B cell (primary cell): ENCODE data around the gene SPATA2L. TPM values are rescaled to one million over a fixed set of nuclear protein-coding genes. Genes with fewer than 3 reads are reported as not detected.

Experiments
- ATAC-seq: fragments of 200-7000 bp; cut with Tn5 transposase; one replicate; pipeline ENCODE4 v1.10.0; 2021; ENCODE audit warnings: low read depth, mild to moderate bottlenecking, moderate number of reproducible peaks, moderate library complexity
- CTCF ChIA-PET: fragments of 350-600 bp; sonication (Branson Sonifier 250); formaldehyde crosslinking; loops from one replicate; lab custom pipeline; 2021; ENCODE audit warnings: antibody characterized with exemption, inconsistent platforms; lab: Charles Lee
- POLR2A ChIA-PET: fragments of 350-600 bp; sonication (Branson Sonifier 250); formaldehyde crosslinking; loops from one replicate; lab custom pipeline; 2021; ENCODE audit warnings: antibody characterized with exemption; lab: Charles Lee
- DNase-seq: peaks from one replicate; pipeline ENCODE4 v3.0.0; 2013
- H2AFZ ChIP-seq: 2 replicates; pipeline ENCODE4 v1.6.1; 2012; ENCODE audit warnings: mild to moderate bottlenecking, low read depth, low read length; ENCODE audit not compliant: insufficient read depth, poor library complexity, severe bottlenecking
- H3K27ac ChIP-seq, 2 donors: 1 replicate in 1 of 2; 2 replicates in 1 of 2; pipeline ENCODE4 v1.5.1; 2012 to 2013; ENCODE audit warnings: low read length in 2 of 2, mild to moderate bottlenecking in 2 of 2, moderate library complexity in 1 of 2
- H3K27me3 ChIP-seq, 4 experiments: fragments of 200-600 bp in 1 of 4; sonication (generic) in 1 of 4; replicated peaks in 1 of 4; 1 replicate in 2 of 4; 2 replicates in 2 of 4; pipeline versions ENCODE4 v1.6.1 to v1.7.0; 2013 to 2016; ENCODE audit warnings: low read length in 3 of 4, mild to moderate bottlenecking in 2 of 4, mixed read lengths in 1 of 4, moderate library complexity in 1 of 4; ENCODE audit not compliant: insufficient read depth in 4 of 4, control insufficient read depth in 3 of 4; ENCODE audit errors: control extremely low read depth in 1 of 4
- H3K36me3 ChIP-seq, 2 experiments: replicated peaks in 1 of 2; 1 replicate in 1 of 2; 2 replicates in 1 of 2; pipeline versions ENCODE4 v1.6.1 to v1.7.1; 2013; ENCODE audit warnings: low read length in 1 of 2; ENCODE audit not compliant: insufficient read depth in 2 of 2, control insufficient read depth in 1 of 2; ENCODE audit errors: control extremely low read depth in 1 of 2, extremely low read depth in 1 of 2
- H3K4me1 ChIP-seq, 2 donors: fragments of 200-600 bp in 1 of 2; sonication (generic) in 1 of 2; 1 replicate in 1 of 2; 2 replicates in 1 of 2; pipeline versions ENCODE4 v1.5.1 to v1.6.1; 2013 to 2017; ENCODE audit warnings: low read length in 2 of 2; ENCODE audit not compliant: control insufficient read depth in 2 of 2, insufficient read depth in 2 of 2
- H3K4me2 ChIP-seq: replicated peaks from 2 replicates; pipeline ENCODE3; 2012; ENCODE audit warnings: mild to moderate bottlenecking, low read depth, low read length; ENCODE audit not compliant: poor library complexity, severe bottlenecking
- H3K4me3 ChIP-seq, 5 experiments: fragments of 200-600 bp in 1 of 5; sonication (generic) in 1 of 5; 1 replicate in 3 of 5; 2 replicates in 2 of 5; pipeline versions ENCODE4 v1.5.1 to v1.7.0; 2011 to 2016; ENCODE audit warnings: low read length in 4 of 5, mild to moderate bottlenecking in 4 of 5, low read depth in 2 of 5, control low read depth in 1 of 5, moderate library complexity in 1 of 5; ENCODE audit not compliant: insufficient read depth in 1 of 5; ENCODE audit errors: control extremely low read depth in 1 of 5, extremely low read depth in 1 of 5
- H3K79me2 ChIP-seq: fragments of 200-600 bp; sonication (generic); one replicate; pipeline ENCODE4 v1.6.0; 2016; ENCODE audit warnings: low read length; ENCODE audit not compliant: control insufficient read depth, insufficient read depth
- H3K9ac ChIP-seq: fragments of 200-600 bp; sonication (generic); 2 replicates; pipeline ENCODE4 v1.6.1; 2017; ENCODE audit warnings: mild to moderate bottlenecking, low read length, moderate library complexity
- H3K9me3 ChIP-seq, 3 donors: one replicate each; pipeline versions ENCODE4 v1.6.1 to v1.7.1; 2013; ENCODE audit warnings: low read length in 2 of 3; ENCODE audit not compliant: control insufficient read depth in 2 of 3, insufficient read depth in 1 of 3; ENCODE audit errors: control extremely low read depth in 1 of 3
- H4K20me1 ChIP-seq: 2 replicates; pipeline ENCODE4 v1.6.0; 2012; ENCODE audit warnings: mild to moderate bottlenecking, low read length; ENCODE audit not compliant: insufficient read depth, control insufficient read depth, poor library complexity, severe bottlenecking
- H3K27ac Mint-ChIP-seq: one replicate; pipeline ENCODE4 v1.8.0; 2021; ENCODE audit warnings: mixed read lengths
- H3K27me3 Mint-ChIP-seq: one replicate; pipeline ENCODE4 v1.8.0; 2021; ENCODE audit warnings: mixed read lengths
- H3K4me1 Mint-ChIP-seq: one replicate; pipeline ENCODE4 v1.8.0; 2021; ENCODE audit warnings: mixed read lengths
- H3K4me3 Mint-ChIP-seq: one replicate; pipeline ENCODE4 v1.8.0; 2021; ENCODE audit warnings: mixed read lengths
- H3K9me3 Mint-ChIP-seq: one replicate; pipeline ENCODE4 v1.8.0; 2022; ENCODE audit warnings: mixed read lengths; ENCODE audit not compliant: insufficient read depth
- CTCF ChIP-seq: fragments of 200-600 bp; IDR thresholded peaks from one replicate; pipeline ENCODE4 v1.8.0; 2022; ENCODE audit warnings: antibody characterized with exemption, mild to moderate bottlenecking
- EZH2 ChIP-seq: IDR thresholded peaks from 2 replicates; pipeline ENCODE4 v1.6.1; 2012; ENCODE audit warnings: borderline replicate concordance, low read depth, mild to moderate bottlenecking, moderate library complexity, low read length; ENCODE audit not compliant: insufficient read depth, poor library complexity, severe bottlenecking
- WGBS: methylation state at CpG from one replicate; pipeline ENCODE4 v1.1.5; 2013; ENCODE audit warnings: missing lambda C conversion rate; ENCODE audit not compliant: insufficient coverage; 5-methylcytosine and 5-hydroxymethylcytosine counted together
- intact Hi-C: fragments of 100-400 bp; cut with micrococcal nuclease; formaldehyde crosslinking; loops from one replicate; pipeline ENCODE4 v1.10.0; 2022
- polyA plus RNA-seq: library from polyadenylated mRNA; depleted of rRNA; stranded (reverse); fragments of >200 nt; gene quantifications from 2 replicates; pipeline ENCODE4 v1.2.3, GENCODE V29; 2012
- total RNA-seq, 2 donors: library from RNA; stranded (reverse); fragments of 120-200 nt in 1 of 2; gene quantifications; 1 replicate in 1 of 2; 2 replicates in 1 of 2; pipeline versions ENCODE4 v1.2.3 to v1.2.4, GENCODE V29; 2013 to 2022

Gene SPATA2L
- total and polyA plus RNA-seq, 2 donors (not counting 1 experiment from before 2014, with no cell fraction given) = 16.4 to 32.1 TPM

GRCh38 chr16:89689142-89689541 is 12.4 kb downstream of the SPATA2L start:
- Histone ChIP-seq H3K27ac (no peak overlapping the region), H4K20me1 (peaks cover 13% of the 10 kb centered on the region), H3K79me2 (peaks cover 32% of the 10 kb centered on the region), H3K36me3 (peaks cover 2 to 33% of the 10 kb centered on the region in 2 experiments), H2AFZ (no peak overlapping the region), H3K9me3 (no peaks in the 10 kb centered on the region), H3K27me3 (no peaks in the 10 kb centered on the region), H3K4me3 (no peak overlapping the region), H3K4me2 (no peak overlapping the region), H3K9ac (no peak overlapping the region), H3K4me1 (peaks cover 7 to 21% of the 10 kb centered on the region in 2 donors)
- Mint-ChIP-seq H3K4me1 (peaks cover 18% of the 10 kb centered on the region), H3K4me3 (no peak overlapping the region), H3K9me3 (no peaks in the 10 kb centered on the region), H3K27ac (no peak overlapping the region), H3K27me3 (no peaks in the 10 kb centered on the region)
- WGBS = 97% methylated on average over 12 of the region's 13 CpGs
- ChIA-PET POLR2A (no interaction called here), CTCF (interaction anchor here (0.7 kb wide), 1 partner anchor 111 kb away, joined by 4 read pairs; no protein-coding TSS in a partner anchor)
- intact Hi-C loops = loop anchor here (5.0 kb wide), 2 partner anchors 33 to 127 kb away; partner anchors contain the start of genes RPL13, VPS9D1 and ZNF276
- ATAC-seq (no peak), DNase-seq (peak; percentile 8)
- TF ChIP-seq EZH2 = no peak

GRCh38 chr16:89688395-89688794 is 13.1 kb downstream of the SPATA2L start:
- intact Hi-C loops = loop anchor here (5.0 kb wide), 2 partner anchors 34 to 126 kb away; partner anchors contain the start of genes RPL13, VPS9D1 and ZNF276
- H3K27ac Mint-ChIP-seq = peak overlapping the region; percentile 50
- ChIA-PET POLR2A (no interaction called here), CTCF (interaction anchor here (0.7 kb wide), 1 partner anchor 31 kb away, joined by 3 read pairs; no protein-coding TSS in a partner anchor)
- DNase-seq (peak; percentile 5), ATAC-seq (no peak)
- Histone ChIP-seq H4K20me1 (peaks cover 13% of the 10 kb centered on the region), H3K9ac (no peak overlapping the region), H3K4me1 (peaks cover 7 to 15% of the 10 kb centered on the region in 2 donors), H3K9me3 (no peaks in the 10 kb centered on the region), H3K79me2 (peaks cover 32% of the 10 kb centered on the region), H3K36me3 (peaks cover 2 to 25% of the 10 kb centered on the region in 2 experiments), H2AFZ (no peak overlapping the region), H3K4me2 (no peak overlapping the region), H3K27ac (no peak overlapping the region), H3K27me3 (no peaks in the 10 kb centered on the region), H3K4me3 (no peak overlapping the region)
- peak overlapping the region; percentile 59 for H3K4me3 Mint-ChIP-seq
- peaks cover 18% of the 10 kb centered on the region for H3K4me1 Mint-ChIP-seq
- 100% methylated on average over 3 of the region's 5 CpGs for WGBS
- H3K9me3 Mint-ChIP-seq = no peaks in the 10 kb centered on the region
- TF ChIP-seq CTCF (no peak), EZH2 (no peak)
- H3K27me3 Mint-ChIP-seq = no peaks in the 10 kb centered on the region
